LNCAP (cell line): Measurements from ENCODE around the gene CLIP4.

Source experiments
- TF ChIP-seq, protein P1 (sequence below): fragments of 450-650 bp; IDR thresholded peaks from 2 replicates; pipeline ENCODE4 v1.5.1; 2017; ENCODE audit warnings: mild to moderate bottlenecking

The CLIP4 gene

DNA sequence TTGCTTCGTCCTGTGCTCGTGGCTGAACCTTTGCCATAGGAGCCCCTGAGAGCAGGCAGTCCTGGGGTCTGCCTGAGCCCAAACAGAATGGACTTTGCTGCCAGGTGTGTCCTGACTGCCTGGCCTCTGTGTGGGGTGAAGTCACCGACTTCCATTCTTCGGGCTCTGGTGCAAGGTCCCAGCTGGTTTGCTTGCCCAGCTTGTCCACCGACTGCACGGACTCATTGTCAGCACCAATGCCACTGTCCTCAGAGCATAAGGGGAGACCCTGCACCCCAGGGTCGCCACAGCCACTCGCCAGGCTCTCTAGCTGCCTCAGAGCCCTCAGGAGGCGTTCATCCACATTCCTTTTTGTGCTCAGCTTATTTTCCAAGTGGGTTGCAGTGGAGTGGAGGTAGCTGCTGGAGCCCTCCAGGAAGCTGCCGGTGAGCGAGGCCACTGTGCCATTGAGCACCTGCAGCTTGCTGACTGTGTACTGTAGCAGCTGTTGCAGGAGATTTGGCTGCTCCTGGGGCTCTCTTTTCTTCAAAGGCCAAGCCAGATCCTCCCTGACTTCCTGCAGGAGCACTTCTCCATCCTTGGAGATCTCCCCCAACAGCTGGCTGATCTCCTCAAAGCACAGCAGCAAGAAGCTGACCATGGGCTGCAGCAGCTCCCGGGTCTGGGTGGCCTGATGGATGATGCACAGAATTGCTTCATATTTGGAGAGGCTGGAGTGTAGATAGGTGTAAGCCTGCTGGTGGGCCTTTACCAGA lies 42.1 kb upstream of the CLIP4 start:
- TF ChIP-seq, protein P1, sequence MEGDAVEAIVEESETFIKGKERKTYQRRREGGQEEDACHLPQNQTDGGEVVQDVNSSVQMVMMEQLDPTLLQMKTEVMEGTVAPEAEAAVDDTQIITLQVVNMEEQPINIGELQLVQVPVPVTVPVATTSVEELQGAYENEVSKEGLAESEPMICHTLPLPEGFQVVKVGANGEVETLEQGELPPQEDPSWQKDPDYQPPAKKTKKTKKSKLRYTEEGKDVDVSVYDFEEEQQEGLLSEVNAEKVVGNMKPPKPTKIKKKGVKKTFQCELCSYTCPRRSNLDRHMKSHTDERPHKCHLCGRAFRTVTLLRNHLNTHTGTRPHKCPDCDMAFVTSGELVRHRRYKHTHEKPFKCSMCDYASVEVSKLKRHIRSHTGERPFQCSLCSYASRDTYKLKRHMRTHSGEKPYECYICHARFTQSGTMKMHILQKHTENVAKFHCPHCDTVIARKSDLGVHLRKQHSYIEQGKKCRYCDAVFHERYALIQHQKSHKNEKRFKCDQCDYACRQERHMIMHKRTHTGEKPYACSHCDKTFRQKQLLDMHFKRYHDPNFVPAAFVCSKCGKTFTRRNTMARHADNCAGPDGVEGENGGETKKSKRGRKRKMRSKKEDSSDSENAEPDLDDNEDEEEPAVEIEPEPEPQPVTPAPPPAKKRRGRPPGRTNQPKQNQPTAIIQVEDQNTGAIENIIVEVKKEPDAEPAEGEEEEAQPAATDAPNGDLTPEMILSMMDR, result no peak

DNA sequence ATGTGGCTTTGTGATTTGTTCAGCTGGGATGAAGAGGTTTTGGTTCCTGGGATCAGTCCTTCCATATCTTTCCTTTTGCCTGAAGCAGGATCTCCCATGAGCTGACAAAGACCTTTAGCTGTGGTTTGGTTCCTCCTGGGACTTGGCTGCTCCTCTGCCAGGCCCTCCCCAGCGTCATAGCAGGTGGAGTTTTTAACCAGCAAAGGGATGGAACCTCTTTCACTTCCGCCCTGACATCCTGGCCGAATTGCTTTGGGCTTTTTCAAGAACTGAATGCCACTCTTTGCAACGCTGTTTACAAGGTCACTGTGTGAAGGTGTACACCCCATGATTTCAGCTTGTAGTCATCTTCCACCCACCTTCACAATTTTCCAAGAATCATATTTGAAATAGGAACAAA lies 41.3 kb upstream of the CLIP4 start:
- TF ChIP-seq, protein P1, result no peak

DNA sequence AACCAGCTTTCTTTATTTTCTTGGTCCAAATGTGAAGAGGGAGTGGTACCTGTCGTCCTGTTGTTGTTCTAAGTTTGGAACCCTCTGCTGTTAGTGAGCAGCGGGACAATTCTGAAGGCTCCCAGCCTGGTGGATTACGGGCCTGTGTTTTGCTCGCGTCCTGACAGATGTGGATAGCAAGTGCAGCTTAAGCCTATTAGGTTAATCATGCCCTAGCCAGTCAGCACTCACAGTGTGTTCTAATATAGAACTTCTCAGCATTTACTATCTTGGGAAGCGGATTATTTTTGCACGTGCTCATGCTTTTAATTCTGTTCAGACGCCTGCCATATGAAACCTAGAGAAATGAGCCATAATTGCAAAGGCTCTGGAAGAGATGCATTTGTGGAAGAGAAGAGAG lies 40.8 kb upstream of the CLIP4 start, which contains the start of gene PCARE:
Gene PCARE (minus strand): TSS at position 113 of the 400 bp plus-strand sequence. CDS start 262 bp downstream, outside the sequence.
- TF ChIP-seq, protein P1, result no peak

DNA sequence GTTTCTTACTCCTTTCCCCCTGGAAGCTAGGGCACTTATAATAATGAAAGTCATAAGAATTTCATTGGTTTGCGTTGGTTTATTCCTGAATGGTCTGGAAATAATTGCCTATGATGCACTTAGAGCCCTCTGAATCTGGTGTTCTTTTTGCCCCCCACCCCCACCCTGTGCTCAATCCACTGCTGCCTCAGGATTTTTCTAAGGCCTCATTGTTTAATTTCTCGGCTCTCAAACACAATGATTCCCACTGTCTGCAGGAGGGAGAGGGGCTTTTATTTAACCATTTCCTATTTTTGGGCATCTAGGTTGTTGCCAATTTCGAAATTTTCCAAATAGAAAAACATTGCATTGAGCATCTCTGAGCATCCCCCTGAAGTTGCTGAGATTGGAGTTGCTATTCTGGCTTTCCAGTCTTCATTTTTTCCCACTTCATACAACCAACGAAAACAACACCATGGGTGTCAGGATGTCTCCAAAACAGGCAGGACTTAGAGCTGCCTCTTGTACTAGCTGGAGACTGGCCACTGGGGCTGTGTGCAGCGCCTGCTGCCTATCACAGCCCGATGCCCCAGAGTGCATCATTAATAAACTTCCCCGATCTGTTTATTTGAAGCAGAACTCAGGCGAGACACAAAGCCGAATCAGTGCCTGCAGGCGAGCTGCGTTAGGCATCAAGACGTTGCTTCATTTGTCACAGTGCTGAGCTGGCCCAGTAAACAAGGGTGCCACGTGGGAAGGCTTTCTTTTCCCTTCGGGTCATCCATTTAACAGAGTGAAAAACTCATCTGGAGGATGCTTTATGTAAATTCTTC lies 39.1 kb upstream of the CLIP4 start:
- TF ChIP-seq, protein P1, result no peak

DNA sequence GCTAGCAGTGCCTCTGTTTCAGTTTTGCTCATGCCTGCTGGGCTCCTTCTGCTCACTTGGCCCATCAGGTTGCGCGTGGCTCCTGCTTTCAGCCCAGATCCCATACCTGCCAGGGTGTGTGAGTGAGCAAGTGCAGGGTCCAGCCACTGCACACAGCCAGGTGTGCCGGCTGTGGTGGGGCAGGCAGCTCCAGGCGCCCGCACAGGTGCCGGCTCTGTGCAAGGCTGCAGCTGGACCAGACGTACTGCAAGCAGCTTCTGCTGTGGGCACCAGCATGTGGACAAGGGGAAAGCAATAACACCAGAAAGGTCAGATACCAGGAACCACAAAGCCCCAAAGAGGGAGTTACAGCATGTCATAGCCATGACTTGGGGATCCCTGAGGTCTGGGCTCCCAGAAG lies 35.3 kb upstream of the CLIP4 start:
- TF ChIP-seq, protein P1, result no peak

DNA sequence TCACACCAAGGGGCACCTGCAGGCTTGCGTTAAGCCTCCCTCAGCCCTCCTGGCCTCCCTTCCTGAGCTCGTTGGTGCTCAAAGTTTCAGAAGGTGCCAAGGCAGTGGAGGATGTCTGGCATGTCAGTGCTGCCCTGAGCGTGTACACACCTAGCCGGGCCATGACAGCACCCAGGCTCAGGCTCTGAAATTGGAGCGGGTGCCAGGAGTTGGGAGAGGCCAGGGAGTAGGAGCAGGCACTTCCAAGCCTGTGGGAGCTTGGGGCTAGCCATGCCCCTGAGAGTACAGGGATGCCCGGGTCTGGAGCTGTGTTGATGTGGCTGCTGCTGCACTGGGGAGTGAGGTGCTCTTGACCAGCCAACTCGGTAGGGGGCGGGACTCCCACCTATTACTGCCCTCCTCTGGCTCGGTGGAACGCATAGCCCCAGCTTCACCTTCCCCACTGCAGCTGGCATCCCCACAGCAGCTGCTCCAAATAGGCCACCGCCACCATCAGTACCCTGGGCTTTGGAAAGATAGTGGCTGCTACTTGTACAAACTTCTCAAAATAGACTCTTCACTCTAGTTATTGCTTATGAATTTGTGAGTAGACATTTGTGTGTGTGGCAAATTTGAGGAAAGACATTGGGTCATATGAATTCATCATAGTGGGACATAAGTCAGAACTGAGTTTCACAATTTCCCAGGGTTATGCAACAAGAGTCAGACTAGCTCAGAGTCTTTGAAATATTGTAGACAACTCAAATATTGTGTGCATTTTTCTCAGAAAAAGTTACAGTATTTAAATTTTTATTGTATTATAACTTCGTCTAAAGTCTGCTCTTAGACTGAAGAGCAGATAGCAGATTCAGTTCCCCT lies 34.1 kb upstream of the CLIP4 start:
- TF ChIP-seq, protein P1, result no peak
